CD8-positive, alpha-beta memory T cell (primary cell): Measurements from ENCODE around the gene PTPRM. TPM values are rescaled to one million over a fixed set of nuclear protein-coding genes. Genes with fewer than 3 reads are reported as not detected.
A peak's percentile ranks its signal among the peaks of the same experiment; 100 is the strongest.

Experiments
- CTCF ChIA-PET: fragments of 350-600 bp; sonication (Branson Sonifier 250); formaldehyde crosslinking; loops from one replicate; lab custom pipeline; 2021; ENCODE audit warnings: antibody characterized with exemption; lab: Charles Lee
- POLR2A ChIA-PET: fragments of 350-600 bp; sonication (Branson Sonifier 250); formaldehyde crosslinking; loops from one replicate; lab custom pipeline; 2021; ENCODE audit warnings: antibody characterized with exemption; lab: Charles Lee
- DNase-seq, 5 donors: peaks; one replicate each; pipeline versions ENCODE4 v3.0.0 to v3.0.0-alpha.2; 2020 to 2022; ENCODE audit warnings: mixed read lengths in 1 of 5
- H3K27ac ChIP-seq: one replicate; pipeline ENCODE4 v1.7.0; 2013; ENCODE audit warnings: low read depth, mild to moderate bottlenecking, low read length, moderate library complexity
- H3K27me3 ChIP-seq: 2 replicates; pipeline ENCODE4 v1.7.0; 2013; ENCODE audit warnings: low read length, mild to moderate bottlenecking; ENCODE audit not compliant: insufficient read depth, poor library complexity, severe bottlenecking
- H3K36me3 ChIP-seq: 2 replicates; pipeline ENCODE4 v1.7.0; 2013; ENCODE audit warnings: mild to moderate bottlenecking, low read length, moderate library complexity; ENCODE audit not compliant: insufficient read depth
- H3K4me1 ChIP-seq: 2 replicates; pipeline ENCODE4 v1.7.0; 2013; ENCODE audit warnings: mild to moderate bottlenecking, low read length, moderate library complexity; ENCODE audit not compliant: insufficient read depth
- H3K4me3 ChIP-seq: 2 replicates; pipeline ENCODE4 v1.7.0; 2013; ENCODE audit warnings: mild to moderate bottlenecking, low read length
- H3K9me3 ChIP-seq: 2 replicates; pipeline ENCODE4 v1.7.0; 2013; ENCODE audit warnings: mild to moderate bottlenecking, low read length
- H3K27ac Mint-ChIP-seq, 8 donors: one replicate each; pipeline ENCODE4 v1.8.0; 2020 to 2021; ENCODE audit warnings: mixed read lengths in 8 of 8, mild to moderate bottlenecking in 6 of 8, inconsistent platforms in 3 of 8, moderate library complexity in 3 of 8
- H3K27me3 Mint-ChIP-seq, 2 donors: one replicate each; pipeline ENCODE4 v1.8.0; 2020 to 2021; ENCODE audit warnings: mixed read lengths in 2 of 2, mild to moderate bottlenecking in 1 of 2, moderate library complexity in 1 of 2
- H3K36me3 Mint-ChIP-seq, 3 donors: one replicate each; pipeline ENCODE4 v1.8.0; 2020 to 2021; ENCODE audit warnings: mixed read lengths in 3 of 3, inconsistent platforms in 1 of 3, mild to moderate bottlenecking in 1 of 3
- H3K4me1 Mint-ChIP-seq, 3 donors: one replicate each; pipeline ENCODE4 v1.8.0; 2020 to 2021; ENCODE audit warnings: mixed read lengths in 3 of 3, inconsistent platforms in 1 of 3, mild to moderate bottlenecking in 1 of 3
- H3K4me3 Mint-ChIP-seq, 7 donors: one replicate each; pipeline ENCODE4 v1.8.0; 2020 to 2021; ENCODE audit warnings: mixed read lengths in 7 of 7, mild to moderate bottlenecking in 6 of 7, moderate library complexity in 4 of 7, inconsistent platforms in 2 of 7
- H3K9me3 Mint-ChIP-seq, 5 donors: one replicate each; pipeline ENCODE4 v1.8.0; 2020 to 2022; ENCODE audit warnings: mixed read lengths in 5 of 5, mild to moderate bottlenecking in 3 of 5, moderate library complexity in 2 of 5, inconsistent platforms in 1 of 5
- polyA plus RNA-seq: library from polyadenylated mRNA; unstranded; fragments of 300-500 nt; fragmentation: Illumina TruSeq; gene quantifications from one replicate; pipeline ENCODE4 v1.2.3, GENCODE V29; 2021
- total RNA-seq, 2 experiments: library from RNA; stranded (reverse); gene quantifications; one replicate each; pipeline ENCODE4 v1.2.3, GENCODE V29; 2021

The PTPRM gene
- total and polyA plus RNA-seq, 3 experiments from 2014 or later = 3.9 to 7.4 (median 5.3) TPM

DNA sequence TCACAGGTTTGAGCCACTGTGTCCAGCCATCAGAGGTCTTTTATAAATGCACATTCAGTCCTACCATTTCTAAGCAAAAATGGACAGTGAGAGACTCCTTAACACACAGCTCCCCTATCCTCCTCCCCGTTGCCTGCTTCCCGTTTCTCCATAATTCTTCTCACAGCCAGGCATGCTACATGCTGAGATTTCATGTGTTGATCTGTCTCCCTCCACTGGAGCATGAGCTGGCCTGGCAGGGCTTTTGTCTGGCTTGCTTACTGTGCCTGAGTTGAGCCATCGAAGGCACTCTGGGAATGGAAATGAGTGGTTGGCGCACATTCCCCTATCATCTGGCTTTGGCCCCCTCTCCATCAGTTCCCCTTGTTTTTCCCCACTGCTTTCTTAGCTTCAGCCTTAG is 413.5 kb downstream of the PTPRM start:
- H3K36me3 ChIP-seq = no peaks in the 10 kb centered on the region
- H3K27me3 ChIP-seq = no peaks in the 10 kb centered on the region
- no peaks in the 10 kb centered on the region for H3K9me3 ChIP-seq
- H3K9me3 Mint-ChIP-seq = peaks cover 0 to 9% (median 6%) of the 10 kb centered on the region in 5 donors
- no peaks in the 10 kb centered on the region for H3K4me1 ChIP-seq
- peaks cover 0 to 5% (median 0%) of the 10 kb centered on the region in 3 donors for H3K4me1 Mint-ChIP-seq
- H3K27ac Mint-ChIP-seq = peak overlapping the region in 2 of 8 donors; percentile 2 to 38
- no peak for DNase-seq
- peaks cover 0 to 3% (median 0%) of the 10 kb centered on the region in 3 donors for H3K36me3 Mint-ChIP-seq
- ChIA-PET POLR2A (no interaction called here), CTCF (no interaction called here)
- no peak overlapping the region for H3K27ac ChIP-seq
- H3K4me3 ChIP-seq = no peak overlapping the region
- H3K4me3 Mint-ChIP-seq = no peak overlapping the region
- H3K27me3 Mint-ChIP-seq = peaks cover 0 to 1% of the 10 kb centered on the region in 2 donors

DNA sequence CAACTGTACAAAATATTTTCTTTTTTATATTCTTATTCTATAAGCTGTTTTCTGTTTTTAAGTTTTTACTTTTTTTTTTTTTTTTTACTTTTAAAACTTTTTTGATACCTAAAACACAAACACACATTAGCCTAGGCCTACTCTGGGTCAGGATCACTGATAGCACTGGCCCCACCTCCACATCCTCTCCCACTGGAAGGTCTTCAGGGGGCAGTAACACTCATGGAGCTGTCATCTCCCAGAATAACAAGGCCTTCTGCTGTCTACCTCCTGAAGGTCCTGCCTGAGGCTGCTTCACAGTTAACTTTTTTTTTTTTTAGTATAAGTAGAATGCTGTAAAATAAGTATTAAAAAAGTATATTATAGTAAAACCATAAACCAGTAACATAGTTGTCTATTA is 415.1 kb downstream of the PTPRM start:
- no peak overlapping the region for H3K4me3 Mint-ChIP-seq
- Histone ChIP-seq H3K9me3 (no peaks in the 10 kb centered on the region), H3K36me3 (no peaks in the 10 kb centered on the region), H3K4me3 (no peak overlapping the region), H3K4me1 (no peaks in the 10 kb centered on the region), H3K27me3 (no peaks in the 10 kb centered on the region), H3K27ac (no peak overlapping the region)
- ChIA-PET CTCF (no interaction called here), POLR2A (no interaction called here)
- peaks cover 0 to 3% (median 0%) of the 10 kb centered on the region in 3 donors for H3K36me3 Mint-ChIP-seq
- H3K9me3 Mint-ChIP-seq = peaks cover 0 to 11% (median 5%) of the 10 kb centered on the region in 5 donors
- DNase-seq = no peak
- peaks cover 0 to 1% of the 10 kb centered on the region in 2 donors for H3K27me3 Mint-ChIP-seq
- H3K27ac Mint-ChIP-seq = no peak overlapping the region
- H3K4me1 Mint-ChIP-seq = peaks cover 0 to 5% (median 0%) of the 10 kb centered on the region in 3 donors

GRCh38 chr18:7987284-7987976 is 420.3 kb downstream of the PTPRM start:
- peaks cover 4 to 13% (median 8%) of the 10 kb centered on the region in 5 donors for H3K9me3 Mint-ChIP-seq
- H3K4me3 Mint-ChIP-seq = no peak overlapping the region
- no peaks in the 10 kb centered on the region for H3K36me3 ChIP-seq
- H3K27me3 Mint-ChIP-seq = no peaks in the 10 kb centered on the region
- no peak overlapping the region for H3K4me3 ChIP-seq
- no peak overlapping the region for H3K27ac Mint-ChIP-seq
- H3K4me1 ChIP-seq = no peaks in the 10 kb centered on the region
- no peaks in the 10 kb centered on the region for H3K27me3 ChIP-seq
- H3K36me3 Mint-ChIP-seq = peaks cover 0 to 5% (median 3%) of the 10 kb centered on the region in 3 donors
- no peak overlapping the region for H3K27ac ChIP-seq
- no peaks in the 10 kb centered on the region for H3K4me1 Mint-ChIP-seq
- POLR2A ChIA-PET = no interaction called here
- CTCF ChIA-PET = no interaction called here
- no peaks in the 10 kb centered on the region for H3K9me3 ChIP-seq
- DNase-seq = no peak

DNA sequence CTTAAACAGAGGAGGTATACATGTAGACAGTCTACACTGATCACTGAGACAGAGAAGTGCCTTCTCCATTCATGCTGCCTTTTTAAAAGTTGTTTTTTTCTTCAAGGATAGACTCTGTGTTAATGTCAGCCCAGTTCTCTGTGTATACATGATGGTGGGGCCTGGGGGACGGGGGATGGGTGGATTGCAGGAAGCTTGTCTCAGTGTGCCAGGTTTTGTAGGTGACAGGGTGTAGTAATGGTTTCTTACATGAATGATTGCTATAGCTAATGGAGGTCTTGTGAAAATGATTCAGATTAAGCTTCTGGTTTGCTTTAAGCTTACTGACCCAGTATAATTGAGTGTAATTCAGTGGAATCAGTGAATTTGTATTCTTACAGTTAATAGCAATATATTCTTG is 423.6 kb downstream of the PTPRM start:
- Histone ChIP-seq H3K4me1 (no peaks in the 10 kb centered on the region), H3K4me3 (no peak overlapping the region), H3K36me3 (no peaks in the 10 kb centered on the region), H3K27me3 (no peaks in the 10 kb centered on the region), H3K9me3 (no peaks in the 10 kb centered on the region), H3K27ac (no peak overlapping the region)
- no peak for DNase-seq
- H3K4me3 Mint-ChIP-seq = no peak overlapping the region
- H3K4me1 Mint-ChIP-seq = no peaks in the 10 kb centered on the region
- ChIA-PET CTCF (no interaction called here), POLR2A (no interaction called here)
- no peaks in the 10 kb centered on the region for H3K27me3 Mint-ChIP-seq
- H3K27ac Mint-ChIP-seq = peak overlapping the region in 1 of 8 donors; percentile 46
- H3K36me3 Mint-ChIP-seq = peaks cover 0 to 5% (median 3%) of the 10 kb centered on the region in 3 donors
- H3K9me3 Mint-ChIP-seq = peaks cover 11 to 32% (median 18%) of the 10 kb centered on the region in 5 donors

- no peaks in the 10 kb centered on the region for H3K4me1 Mint-ChIP-seq
- no peak overlapping the region for H3K27ac Mint-ChIP-seq
- Histone ChIP-seq H3K27me3 (no peaks in the 10 kb centered on the region), H3K4me1 (no peaks in the 10 kb centered on the region), H3K27ac (no peak overlapping the region), H3K9me3 (no peaks in the 10 kb centered on the region), H3K36me3 (no peaks in the 10 kb centered on the region), H3K4me3 (no peak overlapping the region)
- ChIA-PET POLR2A (no interaction called here), CTCF (no interaction called here)
- peaks cover 0 to 5% (median 0%) of the 10 kb centered on the region in 3 donors for H3K36me3 Mint-ChIP-seq
- peaks cover 0 to 9% (median 2%) of the 10 kb centered on the region in 5 donors for H3K9me3 Mint-ChIP-seq
- no peak overlapping the region for H3K4me3 Mint-ChIP-seq
- H3K27me3 Mint-ChIP-seq = no peaks in the 10 kb centered on the region
- DNase-seq = no peak
Measured at GRCh38 chr18:8001711-8002301, 434.7 kb downstream of the PTPRM start.

GRCh38 chr18:8003878-8004675 is 437.0 kb downstream of the PTPRM start:
- ChIA-PET CTCF (no interaction called here), POLR2A (no interaction called here)

DNA sequence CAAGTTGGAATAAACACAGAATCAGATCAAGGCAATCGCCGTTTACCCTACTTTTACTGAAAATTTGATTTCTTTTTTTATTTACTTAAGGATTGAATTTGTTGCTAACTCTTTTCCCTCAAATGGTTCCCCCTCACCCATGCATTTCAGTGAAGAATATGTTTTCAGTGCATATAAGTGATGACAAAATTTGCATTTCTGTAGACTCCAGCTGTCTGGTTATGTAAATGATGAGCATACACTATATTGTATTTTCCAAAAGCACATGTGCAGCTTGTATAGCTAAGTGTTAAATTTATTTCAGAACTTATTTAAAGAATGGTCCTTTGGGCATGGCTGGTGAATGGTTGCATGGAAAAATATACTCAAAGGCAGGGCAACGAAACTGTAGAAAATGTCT is 437.7 kb downstream of the PTPRM start:
- H3K27me3 ChIP-seq = no peaks in the 10 kb centered on the region
- no peaks in the 10 kb centered on the region for H3K4me1 ChIP-seq
- no peak overlapping the region for H3K27ac Mint-ChIP-seq
- H3K36me3 Mint-ChIP-seq = peaks cover 0 to 5% (median 0%) of the 10 kb centered on the region in 3 donors
- H3K36me3 ChIP-seq = no peaks in the 10 kb centered on the region
- DNase-seq = no peak
- H3K27ac ChIP-seq = no peak overlapping the region
- CTCF ChIA-PET = no interaction called here
- H3K4me3 ChIP-seq = no peak overlapping the region
- H3K4me1 Mint-ChIP-seq = no peaks in the 10 kb centered on the region
- POLR2A ChIA-PET = no interaction called here
- H3K9me3 ChIP-seq = no peaks in the 10 kb centered on the region
- no peak overlapping the region for H3K4me3 Mint-ChIP-seq
- H3K9me3 Mint-ChIP-seq = peaks cover 0 to 9% (median 2%) of the 10 kb centered on the region in 5 donors
- H3K27me3 Mint-ChIP-seq = no peaks in the 10 kb centered on the region

More at GRCh38 chr18:8003878-8004675, 437.0 kb downstream of the PTPRM start:
- Mint-ChIP-seq H3K36me3 (peaks cover 0 to 5% (median 0%) of the 10 kb centered on the region in 3 donors), H3K4me1 (no peaks in the 10 kb centered on the region), H3K4me3 (no peak overlapping the region), H3K27ac (no peak overlapping the region), H3K9me3 (peaks cover 0 to 9% (median 4%) of the 10 kb centered on the region in 5 donors), H3K27me3 (no peaks in the 10 kb centered on the region)
- no peak overlapping the region for H3K27ac ChIP-seq
- H3K27me3 ChIP-seq = no peaks in the 10 kb centered on the region
- no peak overlapping the region for H3K4me3 ChIP-seq
- H3K36me3 ChIP-seq = no peaks in the 10 kb centered on the region
- H3K4me1 ChIP-seq = no peaks in the 10 kb centered on the region
- H3K9me3 ChIP-seq = no peaks in the 10 kb centered on the region
- no peak for DNase-seq
